OCI-LY3 (cell line): ENCODE results near the gene YBX2.
A peak's percentile ranks its signal among the peaks of the same experiment; 100 is the strongest.
"Not testable (repeated sequence)": the region's sequence is repeated elsewhere in the genome, so short reads cannot be mapped to it uniquely, and the experiment has no call there.

Experiments used
- H2AFZ ChIP-seq: fragments of 200-600, 300-600 bp; shearing (Covaris generic); 2 replicates; pipeline ENCODE4 v1.6.0; 2014; ENCODE audit warnings: antibody characterized with exemption, low read depth, low read length
- H3K27ac ChIP-seq: fragments of 200-600, 300-600 bp; sonication (generic); 2 replicates; pipeline ENCODE4 v1.5.1; 2014; ENCODE audit warnings: mild to moderate bottlenecking, low read length, moderate library complexity, mixed read lengths
- H3K27me3 ChIP-seq: fragments of 200-600, 300-600 bp; sonication (generic); 2 replicates; pipeline ENCODE4 v1.6.1; 2014; ENCODE audit warnings: low read depth, low read length, mixed read lengths
- H3K36me3 ChIP-seq: fragments of 200-600, 300-600 bp; sonication (generic); replicated peaks from 2 replicates; pipeline ENCODE3; 2014; ENCODE audit warnings: low read depth, low read length, mixed read lengths
- H3K4me1 ChIP-seq: fragments of 300-600, 200-600 bp; sonication (generic); 2 replicates; pipeline ENCODE4 v1.6.1; 2014; ENCODE audit warnings: low read length, mixed read lengths
- H3K4me2 ChIP-seq: fragments of 200-600, 300-600 bp; sonication (generic); 2 replicates; pipeline ENCODE4 v1.6.1; 2014; ENCODE audit warnings: low read length, mixed read lengths
- H3K4me3 ChIP-seq: fragments of 300-600, 200-600 bp; sonication (generic); 2 replicates; pipeline ENCODE4 v1.5.1; 2014; ENCODE audit warnings: antibody characterized with exemption, mild to moderate bottlenecking, low read length, moderate library complexity
- H3K79me2 ChIP-seq: fragments of 300-600, 200-600 bp; shearing (Covaris generic); 2 replicates; pipeline ENCODE4 v1.6.1; 2014; ENCODE audit warnings: mild to moderate bottlenecking, low read length, mixed read lengths
- H3K9ac ChIP-seq: fragments of 300-600, 200-600 bp; shearing (Covaris generic); 2 replicates; pipeline ENCODE4 v1.6.0; 2014; ENCODE audit warnings: mild to moderate bottlenecking, low read length, moderate library complexity
- H3K9me3 ChIP-seq: fragments of 200-600, 300-600 bp; shearing (Covaris generic); 2 replicates; pipeline ENCODE4 v1.6.1; 2014; ENCODE audit warnings: low read length, mixed read lengths; ENCODE audit not compliant: insufficient read depth
- H4K20me1 ChIP-seq: fragments of 200-600, 300-600 bp; sonication (generic); 2 replicates; pipeline ENCODE4 v1.6.1; 2016; ENCODE audit warnings: low read length, mixed read lengths; ENCODE audit not compliant: insufficient read depth
- CTCF ChIP-seq: fragments of 200-600, 300-600 bp; sonication (generic); IDR thresholded peaks from 2 replicates; pipeline ENCODE4 v1.5.1; 2014; ENCODE audit warnings: antibody characterized with exemption, low read length, low read depth
- EZH2phosphoT487 ChIP-seq: fragments of 200-600 bp; shearing (Covaris generic); IDR thresholded peaks from 2 replicates; pipeline ENCODE4 v1.6.1; 2018; ENCODE audit warnings: antibody characterized with exemption, mixed run types, low read depth

Gene YBX2

GRCh38 chr17:7294614-7295153 is at the start of gene YBX2:
Gene YBX2 (minus strand): TSS chr17:7294639. CDS start chr17:7294500, 139 bp downstream.
- Histone ChIP-seq H3K9me3 (no peaks in the 10 kb centered on the region), H4K20me1 (no peaks in the 10 kb centered on the region), H3K27me3 (no peaks in the 10 kb centered on the region), H3K4me3 (no peak within 1 kb of the TSS), H3K4me2 (no peak within 1 kb of the TSS), H3K36me3 (no peaks in the 10 kb centered on the region), H3K79me2 (no peaks in the 10 kb centered on the region), H3K9ac (no peak within 1 kb of the TSS), H2AFZ (no peak within 1 kb of the TSS), H3K27ac (no peak within 1 kb of the TSS), H3K4me1 (peaks cover 2% of the 10 kb centered on the region; the same call in 1 of the 2 replicates)
- TF ChIP-seq CTCF (no peak), EZH2phosphoT487 (no peak)

- Histone ChIP-seq H3K4me1 (no peaks in the 10 kb centered on the region), H3K9ac (no peak overlapping the region), H3K9me3 (no peaks in the 10 kb centered on the region), H3K27me3 (no peaks in the 10 kb centered on the region), H2AFZ (no peak overlapping the region), H3K79me2 (no peaks in the 10 kb centered on the region), H3K27ac (no peak overlapping the region), H4K20me1 (no peaks in the 10 kb centered on the region), H3K4me3 (no peak overlapping the region), H3K36me3 (no peaks in the 10 kb centered on the region), H3K4me2 (no peak overlapping the region)
- TF ChIP-seq CTCF (no peak), EZH2phosphoT487 (no peak)
Measured at GRCh38 chr17:7343250-7343649, 48.8 kb upstream of the YBX2 start.

GRCh38 chr17:7341842-7342241 is 47.4 kb upstream of the YBX2 start:
- no peaks in the 10 kb centered on the region for H3K9me3 ChIP-seq
- no peak overlapping the region for H3K27ac ChIP-seq
- no peak for TF ChIP-seq CTCF
- TF ChIP-seq EZH2phosphoT487 = no peak
- peaks cover 4% of the 10 kb centered on the region for H3K36me3 ChIP-seq
- H3K79me2 ChIP-seq = peaks cover 4% of the 10 kb centered on the region; the same call in 1 of the 2 replicates
- no peaks in the 10 kb centered on the region for H4K20me1 ChIP-seq
- H3K9ac ChIP-seq = no peak overlapping the region
- no peak overlapping the region for H3K4me2 ChIP-seq
- no peak overlapping the region for H3K4me3 ChIP-seq
- no peaks in the 10 kb centered on the region for H3K27me3 ChIP-seq
- peaks cover 5% of the 10 kb centered on the region for H3K4me1 ChIP-seq
- H2AFZ ChIP-seq = no peak overlapping the region

GRCh38 chr17:7340179-7340578 is 45.7 kb upstream of the YBX2 start:
- H2AFZ ChIP-seq = no peak overlapping the region
- no peaks in the 10 kb centered on the region for H3K27me3 ChIP-seq
- peaks cover 15% of the 10 kb centered on the region for H3K4me1 ChIP-seq
- TF ChIP-seq CTCF = no peak
- TF ChIP-seq EZH2phosphoT487 = no peak
- H3K27ac ChIP-seq = no peak overlapping the region
- no peak overlapping the region for H3K4me3 ChIP-seq
- H3K4me2 ChIP-seq = no peak overlapping the region
- peaks cover 4% of the 10 kb centered on the region for H3K36me3 ChIP-seq
- no peak overlapping the region for H3K9ac ChIP-seq
- H3K9me3 ChIP-seq = no peaks in the 10 kb centered on the region
- H4K20me1 ChIP-seq = no peaks in the 10 kb centered on the region
- H3K79me2 ChIP-seq = peaks cover 9% of the 10 kb centered on the region

- H4K20me1 ChIP-seq, H3K36me3 ChIP-seq, H3K9me3 ChIP-seq, H3K4me3 ChIP-seq, H3K79me2 ChIP-seq, H2AFZ ChIP-seq, H3K27ac ChIP-seq, H3K27me3 ChIP-seq, H3K9ac ChIP-seq: not testable (repeated sequence)
- Histone ChIP-seq H3K4me1 (peaks cover 15% of the 10 kb centered on the region), H3K4me2 (peak overlapping the region; percentile 96; the same call in 1 of the 2 replicates)
Measured at GRCh38 chr17:7337600-7337999, 43.2 kb upstream of the YBX2 start.
